Omental fat pad (tissue), 4 donors: Measurements from ENCODE around the gene PPFIBP2. TPM values are rescaled to one million over a fixed set of nuclear protein-coding genes. Genes with fewer than 3 reads are reported as not detected.

Experiments used
- ATAC-seq: fragments of 150-250 bp; one replicate; pipeline ENCODE4 v1.9.1; 2016; ENCODE audit warnings: mild to moderate bottlenecking, moderate library complexity; ENCODE audit not compliant: low FRiP score
- DNase-seq: peaks from one replicate; pipeline ENCODE4 v3.0.0-alpha.2; 2019; ENCODE audit warnings: low spot score
- CTCF ChIP-seq, 3 donors: fragments of 450-650 bp; IDR thresholded peaks; one replicate each; pipeline ENCODE4 v1.5.1; 2016 to 2017; ENCODE audit warnings: antibody characterized with exemption in 3 of 3, mild to moderate bottlenecking in 3 of 3, moderate library complexity in 2 of 3
- total RNA-seq, 4 donors: library from RNA; depleted of rRNA; stranded (reverse); fragments of >200 nt; gene quantifications; one replicate each; pipeline ENCODE4 v1.1.0, GENCODE V29; 2016

Gene PPFIBP2
- total RNA-seq, 4 donors from 2014 or later, result 16.3 to 47.8 (median 24.2) TPM

GRCh38 chr11:7524462-7525235 is 10.8 kb downstream of the PPFIBP2 start:
- no peak for DNase-seq
- no peak for ATAC-seq
- TF ChIP-seq CTCF (IDR thresholded peaks at IDR 0.05), result no peak

- DNase-seq (no peak), ATAC-seq (no peak)
- TF ChIP-seq CTCF (IDR thresholded peaks at IDR 0.05), result no peak
Observed at GRCh38 chr11:7525424-7525823, 11.6 kb downstream of the PPFIBP2 start.

GRCh38 chr11:7527029-7527428 is 13.2 kb downstream of the PPFIBP2 start:
- no peak for ATAC-seq
- DNase-seq, result no peak
- no peak for TF ChIP-seq CTCF (IDR thresholded peaks at IDR 0.05)

- no peak for TF ChIP-seq CTCF (IDR thresholded peaks at IDR 0.05)
- DNase-seq (no peak), ATAC-seq (no peak)
Observed at GRCh38 chr11:7528514-7529049, 14.8 kb downstream of the PPFIBP2 start.

- TF ChIP-seq CTCF (IDR thresholded peaks at IDR 0.05), result no peak
- ATAC-seq (no peak), DNase-seq (no peak)
Observed at GRCh38 chr11:7530013-7530640, 16.3 kb downstream of the PPFIBP2 start.

GRCh38 chr11:7531011-7531410 is 17.2 kb downstream of the PPFIBP2 start:
- DNase-seq (no peak), ATAC-seq (no peak)

More at GRCh38 chr11:7531011-7531410, 17.2 kb downstream of the PPFIBP2 start:
- no peak for TF ChIP-seq CTCF (IDR thresholded peaks at IDR 0.05)
